ENCODE data around the gene HINFP.
"Not testable (repeated sequence)": the region's sequence is repeated elsewhere in the genome, so short reads cannot be mapped to it uniquely, and the experiment has no call there.

The HINFP gene

DNA sequence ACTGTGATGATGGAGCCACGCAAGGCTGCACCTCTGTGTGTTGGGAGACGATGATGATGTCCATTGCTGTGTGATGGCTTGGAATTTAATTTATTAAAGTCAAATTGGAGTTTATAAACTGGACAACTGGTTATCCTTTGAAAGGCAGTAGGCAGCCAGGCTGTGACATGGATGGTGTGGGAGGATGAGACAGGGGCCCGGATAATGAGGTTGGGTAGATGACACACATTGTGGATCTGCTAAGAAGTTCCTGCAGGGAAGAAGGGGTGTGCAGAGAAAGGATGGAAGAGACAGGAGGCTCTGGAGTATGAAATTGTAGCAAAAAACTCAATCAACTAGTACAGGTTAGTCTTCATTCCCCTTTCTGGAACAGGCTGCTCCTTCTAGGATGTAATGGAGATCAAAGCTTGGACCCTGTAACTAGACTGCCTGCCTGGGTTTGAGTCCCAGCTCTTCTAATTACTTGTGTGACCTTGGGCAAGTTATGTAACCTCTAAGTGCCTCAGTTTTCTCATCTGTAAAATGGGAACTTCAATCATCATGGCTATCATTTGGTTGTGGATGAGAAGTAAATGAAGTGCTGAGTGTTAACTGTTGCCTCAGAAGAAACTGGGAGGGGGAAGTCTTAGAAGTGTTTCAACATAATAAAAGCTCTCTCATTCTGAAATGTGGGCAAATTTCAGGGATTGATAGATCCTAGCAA is 4.2 kb upstream of the HINFP start:
- no peak for DNase-seq

DNA sequence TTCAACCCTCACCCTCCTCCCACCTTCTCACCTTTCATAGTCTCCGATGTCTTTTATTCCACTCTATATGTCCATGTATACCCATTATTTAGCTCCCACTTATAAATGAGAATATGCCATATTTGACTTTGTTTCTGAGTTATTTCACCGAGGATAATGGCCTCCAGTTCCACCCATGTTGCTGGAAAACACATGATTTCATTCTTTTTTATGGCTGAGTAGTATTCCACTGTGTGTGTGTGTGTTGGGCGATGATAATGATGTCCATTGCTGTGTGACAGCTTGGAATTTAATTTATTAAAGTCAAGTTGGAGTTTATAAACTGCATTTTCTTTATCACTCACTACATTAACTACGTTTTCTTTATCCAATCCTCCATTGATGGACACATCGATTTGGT is 3.2 kb upstream of the HINFP start:
- DNase-seq: no peak

- no peak for DNase-seq
Measured at GRCh38 chr11:119118946-119119345, 2.4 kb upstream of the HINFP start.

- DNase-seq: peak; percentile 40
Measured at GRCh38 chr11:119120639-119121007, 757 bp upstream of the HINFP start.

DNA sequence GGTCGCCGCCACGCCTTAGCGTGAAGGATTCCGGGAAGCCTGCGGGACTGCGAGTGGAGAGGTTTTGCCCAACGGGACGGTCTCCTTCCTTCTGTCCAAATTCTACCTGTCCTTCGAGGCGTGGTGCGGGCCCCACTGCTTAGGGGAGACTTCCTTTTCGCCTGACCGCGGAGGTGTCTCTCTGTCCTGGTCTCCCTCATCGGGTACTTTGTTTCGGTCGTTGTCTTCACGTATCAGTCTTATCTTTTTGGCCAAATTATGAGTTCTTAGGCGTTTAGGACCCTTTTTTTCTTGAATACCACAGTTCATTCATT is 388 bp downstream of the HINFP start:
- no peak for DNase-seq

DNA sequence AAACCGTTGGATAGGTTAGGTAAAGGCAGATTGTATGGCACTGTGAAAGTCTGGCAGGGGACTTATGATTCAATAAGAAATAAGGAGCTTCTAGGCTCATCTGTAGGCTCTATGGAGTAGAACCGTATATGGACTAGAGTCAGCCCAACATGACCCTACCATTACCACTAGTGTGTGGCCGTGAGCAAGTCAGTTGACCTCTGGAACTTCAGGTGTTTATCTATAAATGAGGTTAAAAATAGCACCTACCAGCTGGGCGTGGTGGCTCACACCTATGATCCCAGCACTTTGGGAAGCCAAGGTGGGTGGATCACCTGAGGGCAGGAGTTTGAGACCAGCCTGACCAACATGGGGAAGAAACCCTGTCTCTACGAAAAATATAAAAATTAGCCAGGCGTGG is 4.4 kb downstream of the HINFP start:
- no peak for DNase-seq

DNA sequence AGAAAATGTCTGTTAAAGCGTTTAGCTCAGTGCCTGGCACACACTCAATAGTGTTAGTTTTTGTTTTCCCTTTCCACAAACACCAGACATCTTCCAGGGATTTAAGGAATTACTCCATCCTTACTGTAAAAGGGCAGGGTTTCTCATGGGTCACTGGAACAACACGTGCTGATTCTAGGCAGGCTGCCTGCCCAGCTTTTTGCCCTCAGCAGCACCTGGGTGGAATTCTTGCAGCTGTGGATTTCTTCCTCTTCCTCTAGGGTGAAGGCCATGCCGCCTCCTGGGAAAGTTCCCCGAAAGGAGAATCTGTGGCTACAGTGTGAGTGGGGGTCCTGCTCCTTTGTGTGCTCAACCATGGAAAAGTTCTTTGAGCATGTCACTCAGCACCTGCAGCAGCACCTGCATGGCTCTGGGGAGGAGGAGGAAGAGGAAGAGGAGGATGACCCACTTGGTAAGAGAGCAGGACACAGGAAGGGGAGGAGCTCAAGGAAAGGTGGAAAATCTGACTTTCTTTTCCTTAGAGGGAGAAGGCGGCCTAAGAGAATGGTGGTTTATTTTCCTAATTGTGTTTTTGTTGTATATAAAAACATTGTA is 5.4 kb downstream of the HINFP start:
- DNase-seq: no peak

DNA sequence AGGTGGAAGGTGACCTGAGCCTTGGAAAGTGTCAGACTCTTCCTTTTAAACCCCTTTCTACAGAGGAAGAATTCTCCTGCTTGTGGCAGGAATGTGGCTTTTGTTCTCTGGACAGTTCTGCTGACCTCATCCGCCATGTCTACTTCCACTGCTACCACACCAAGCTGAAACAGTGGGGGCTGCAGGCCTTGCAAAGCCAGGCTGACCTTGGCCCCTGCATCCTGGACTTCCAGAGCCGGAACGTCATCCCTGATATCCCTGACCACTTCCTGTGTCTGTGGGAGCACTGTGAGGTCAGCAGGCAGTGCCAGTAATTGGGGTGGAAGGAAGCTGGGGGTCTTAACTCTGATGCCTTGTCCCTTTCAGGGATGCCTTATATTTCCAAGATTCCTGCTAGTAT is 9.3 kb downstream of the HINFP start:
- DNase-seq: no peak

DNA sequence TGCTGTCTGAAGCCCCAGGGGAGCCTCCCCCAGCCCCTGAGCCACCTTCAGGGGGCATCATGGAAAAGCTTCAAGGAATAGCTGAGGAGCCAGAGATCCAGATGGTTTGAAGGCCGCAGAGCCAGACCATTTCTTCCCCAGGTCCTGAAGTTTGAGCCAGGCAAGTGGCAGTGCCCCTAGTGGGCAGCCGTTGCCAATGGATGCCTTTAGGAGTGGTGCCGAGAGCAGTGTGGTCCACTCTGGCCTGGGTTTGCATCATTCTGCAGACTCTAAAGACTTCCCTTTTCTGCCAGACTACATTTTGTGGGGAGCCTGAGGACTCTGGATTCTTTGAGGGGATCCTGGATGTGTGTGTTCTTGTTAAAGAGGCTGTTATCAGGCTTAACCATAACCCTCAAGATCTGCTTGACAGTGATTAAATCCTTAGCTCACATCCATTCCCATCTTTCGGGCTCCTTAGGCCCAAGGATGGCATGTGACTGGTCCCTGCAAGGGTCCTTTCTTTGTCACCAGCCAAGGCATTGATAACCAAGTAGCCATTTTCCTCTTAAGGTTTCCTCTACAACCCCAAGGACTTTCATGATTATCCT is 13.1 kb downstream of the HINFP start:
- no peak for DNase-seq

GRCh38 chr11:119139276-119139675 is 17.9 kb downstream of the HINFP start:
- DNase-seq: not testable (repeated sequence)

GRCh38 chr11:119144825-119145486 is 23.6 kb downstream of the HINFP start:
- peak; percentile 69 for DNase-seq

GRCh38 chr11:119145551-119145950 is 24.2 kb downstream of the HINFP start:
- DNase-seq: no peak

DNA sequence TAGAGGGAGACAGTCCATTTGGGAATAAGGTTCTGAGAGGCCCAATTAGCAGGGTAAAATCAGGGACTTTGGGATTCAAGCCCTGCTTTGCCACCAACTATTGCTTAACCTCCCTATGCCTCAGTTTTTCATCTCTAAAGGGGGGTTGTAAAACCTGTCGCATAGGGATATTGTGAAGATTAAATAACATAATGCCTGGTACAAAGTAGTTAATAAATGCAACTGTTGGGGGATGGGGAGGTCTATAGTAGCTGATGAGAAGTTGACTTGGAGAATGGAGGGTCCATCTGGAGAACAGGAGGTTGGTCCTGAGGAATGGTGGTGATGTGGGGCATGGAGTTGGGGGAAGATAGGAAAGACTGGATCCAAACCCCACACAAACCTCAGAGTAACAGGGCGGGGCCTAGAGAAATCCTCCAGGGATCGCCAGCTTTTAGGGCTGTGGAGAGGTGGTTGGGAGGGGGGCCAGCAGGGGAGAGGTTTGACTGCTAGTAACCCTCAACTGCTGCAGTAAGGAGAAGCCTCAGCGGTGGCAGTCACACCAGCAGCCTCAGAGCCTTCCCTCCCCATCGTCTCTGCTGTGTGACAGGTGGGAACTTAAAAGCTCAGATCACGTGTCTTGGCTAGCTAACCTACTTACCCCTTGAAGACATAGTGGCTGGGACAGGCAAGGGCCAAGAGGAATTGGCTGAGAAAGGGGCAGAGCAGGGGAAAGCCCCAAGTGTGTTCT is 26.4 kb downstream of the HINFP start:
- DNase-seq: no peak

DNA sequence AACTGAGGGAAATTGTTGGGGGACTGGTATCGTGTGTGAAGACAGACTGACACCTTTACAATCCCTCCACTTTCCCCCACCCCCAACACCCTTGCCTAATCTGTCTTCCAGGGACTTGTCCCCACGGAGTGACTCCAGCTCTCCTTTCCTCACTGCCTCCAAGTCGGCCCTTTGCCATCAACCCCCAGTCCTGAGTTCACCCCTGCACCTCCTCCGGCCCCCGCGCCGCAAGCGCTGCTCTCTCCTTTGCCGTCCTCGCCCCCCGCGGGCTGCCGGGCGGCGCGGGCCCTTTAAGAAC is 27.3 kb downstream of the HINFP start:
- DNase-seq: no peak

DNA sequence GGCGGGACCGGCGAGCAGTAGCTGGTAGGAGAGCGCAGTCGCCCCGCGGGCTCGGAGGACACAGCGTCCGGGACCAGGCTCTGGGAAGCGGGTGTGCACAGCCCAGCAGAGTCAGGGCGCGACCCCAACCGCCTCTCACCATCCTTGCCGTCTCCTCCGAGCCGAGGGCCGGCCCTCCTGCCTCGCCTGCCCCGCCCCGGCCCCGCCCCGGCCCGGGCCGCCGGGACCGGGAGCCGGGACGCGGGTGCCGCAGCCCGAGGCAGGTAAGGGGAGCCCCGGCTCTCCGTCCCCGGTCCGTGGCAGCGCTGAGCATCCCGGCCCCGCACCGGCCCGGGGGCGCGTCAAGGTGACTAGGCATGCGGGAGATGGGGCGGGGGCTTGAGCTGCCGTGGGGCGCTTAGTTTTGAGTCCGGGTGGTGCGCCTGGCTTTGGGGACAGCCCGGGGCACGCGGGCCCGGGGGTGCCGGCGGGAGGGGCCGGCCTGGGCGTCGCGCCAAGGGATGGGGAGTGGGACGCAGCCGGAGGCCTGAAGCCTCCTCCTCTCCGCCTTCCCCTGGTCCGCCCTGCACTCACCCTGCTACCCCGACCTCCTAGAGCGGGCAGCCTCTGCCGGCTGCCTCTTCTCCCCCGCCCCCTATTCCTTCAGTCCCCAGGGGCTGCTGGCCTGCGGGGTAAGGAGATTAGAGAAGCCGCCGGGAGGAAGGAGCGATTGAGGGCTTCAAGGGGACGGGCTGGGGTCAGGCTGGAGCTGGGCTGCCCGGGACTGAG is 27.8 kb downstream of the HINFP start, which contains the start of gene ABCG4:
Gene ABCG4 (plus strand): TSS at position 35 of the 768 bp plus-strand sequence. CDS start 914 bp downstream, outside the sequence.
- DNase-seq: peak; percentile 18

DNA sequence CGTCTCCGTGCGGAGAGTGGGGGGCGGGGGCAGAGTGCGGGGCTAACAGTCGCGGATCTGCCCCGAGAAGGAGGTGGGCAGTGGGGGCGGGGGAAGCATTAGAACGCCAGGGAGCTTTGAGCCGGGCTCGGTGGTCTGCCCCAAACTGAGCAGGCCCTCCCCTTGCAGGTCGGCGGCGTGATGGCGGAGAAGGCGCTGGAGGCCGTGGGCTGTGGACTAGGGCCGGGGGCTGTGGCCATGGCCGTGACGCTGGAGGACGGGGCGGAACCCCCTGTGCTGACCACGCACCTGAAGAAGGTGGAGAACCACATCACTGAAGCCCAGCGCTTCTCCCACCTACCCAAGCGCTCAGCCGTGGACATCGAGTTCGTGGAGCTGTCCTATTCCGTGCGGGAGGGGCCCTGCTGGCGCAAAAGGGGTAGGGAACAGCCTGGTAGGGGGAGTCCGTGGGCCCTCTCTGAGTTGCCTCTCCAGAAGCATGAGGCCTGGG is 28.5 kb downstream of the HINFP start:
- no peak for DNase-seq

- no peak for DNase-seq
Measured at GRCh38 chr11:119152043-119152442, 30.7 kb downstream of the HINFP start.

GRCh38 chr11:119152604-119153003 is 31.2 kb downstream of the HINFP start:
- DNase-seq: no peak

GRCh38 chr11:119153049-119153818 is 31.9 kb downstream of the HINFP start:
- no peak for DNase-seq

- no peak for DNase-seq
Measured at GRCh38 chr11:119154178-119154577, 32.8 kb downstream of the HINFP start.

DNA sequence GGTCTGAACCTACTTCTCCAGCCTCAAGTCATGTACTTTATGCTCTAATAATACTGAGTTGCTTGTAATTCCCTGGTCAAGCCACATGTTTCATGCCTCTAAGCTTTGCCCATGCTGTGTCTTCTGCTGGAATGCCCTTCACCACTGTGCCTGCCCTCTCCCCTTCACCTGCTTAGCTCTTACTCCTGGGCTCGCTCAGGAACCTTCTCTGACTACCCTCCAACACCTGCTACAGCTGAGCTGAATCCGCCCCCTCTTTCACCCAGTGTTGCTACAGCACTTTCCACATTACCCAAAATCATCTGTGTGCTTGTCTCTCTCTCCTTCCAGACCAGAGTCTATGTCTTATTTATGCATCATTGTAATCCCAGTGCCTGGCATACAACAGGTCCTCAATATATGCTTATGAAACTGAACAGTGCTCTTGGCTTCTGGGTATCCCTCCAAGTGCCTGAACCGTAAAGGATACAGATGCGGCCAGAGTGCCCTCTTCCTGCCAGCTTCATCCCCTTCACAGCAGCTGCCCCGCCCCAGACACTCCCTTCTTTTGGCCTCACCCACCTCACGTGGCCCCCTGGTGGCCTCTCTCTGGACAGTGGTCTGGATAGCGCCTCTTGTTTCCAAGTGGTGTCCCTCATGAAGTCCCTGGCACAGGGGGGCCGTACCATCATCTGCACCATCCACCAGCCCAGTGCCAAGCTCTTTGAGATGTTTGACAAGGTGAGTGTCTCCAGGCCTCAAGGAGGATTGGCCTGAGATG is 34.5 kb downstream of the HINFP start:
- DNase-seq: no peak

All from fibroblast of skin of scalp (primary cell).